ENCODE data around the gene ENPP1.

- TF ChIP-seq, protein P1, sequence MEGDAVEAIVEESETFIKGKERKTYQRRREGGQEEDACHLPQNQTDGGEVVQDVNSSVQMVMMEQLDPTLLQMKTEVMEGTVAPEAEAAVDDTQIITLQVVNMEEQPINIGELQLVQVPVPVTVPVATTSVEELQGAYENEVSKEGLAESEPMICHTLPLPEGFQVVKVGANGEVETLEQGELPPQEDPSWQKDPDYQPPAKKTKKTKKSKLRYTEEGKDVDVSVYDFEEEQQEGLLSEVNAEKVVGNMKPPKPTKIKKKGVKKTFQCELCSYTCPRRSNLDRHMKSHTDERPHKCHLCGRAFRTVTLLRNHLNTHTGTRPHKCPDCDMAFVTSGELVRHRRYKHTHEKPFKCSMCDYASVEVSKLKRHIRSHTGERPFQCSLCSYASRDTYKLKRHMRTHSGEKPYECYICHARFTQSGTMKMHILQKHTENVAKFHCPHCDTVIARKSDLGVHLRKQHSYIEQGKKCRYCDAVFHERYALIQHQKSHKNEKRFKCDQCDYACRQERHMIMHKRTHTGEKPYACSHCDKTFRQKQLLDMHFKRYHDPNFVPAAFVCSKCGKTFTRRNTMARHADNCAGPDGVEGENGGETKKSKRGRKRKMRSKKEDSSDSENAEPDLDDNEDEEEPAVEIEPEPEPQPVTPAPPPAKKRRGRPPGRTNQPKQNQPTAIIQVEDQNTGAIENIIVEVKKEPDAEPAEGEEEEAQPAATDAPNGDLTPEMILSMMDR (IDR thresholded peaks at IDR 0.05) = no peak
- no peak for TF ChIP-seq POLR2A (IDR thresholded peaks at IDR 0.05)
Measured at GRCh38 chr6:131885237-131885636, 77.4 kb downstream of the ENPP1 start.

All from lower leg skin (tissue), 3 donors.